GM23338 (cell line): Measurements from ENCODE around the gene PLXNA2. TPM values are rescaled to one million over a fixed set of nuclear protein-coding genes. Genes with fewer than 3 reads are reported as not detected.

Source experiments
- ATAC-seq: fragments of 200-7000 bp; cut with Tn5 transposase; 3 replicates; pipeline ENCODE4 v1.9.1; 2020
- DNase-seq: peaks from one replicate; pipeline ENCODE4 v3.0.0-alpha.2; 2015; ENCODE audit warnings: low spot score
- H2AFZ ChIP-seq: fragments of 200-600 bp; sonication (generic); 2 replicates; pipeline ENCODE4 v1.8.0; 2016; ENCODE audit warnings: antibody characterized with exemption, mild to moderate bottlenecking, moderate library complexity
- H3F3A ChIP-seq: fragments of 200-600 bp; sonication (generic); replicated peaks from 2 replicates; pipeline ENCODE4 v1.8.0; 2017; ENCODE audit warnings: antibody characterized with exemption, mixed run types, low read depth
- H3K27ac ChIP-seq: fragments of 200-600 bp; sonication (generic); 2 replicates; pipeline ENCODE4 v1.6.1; 2016; ENCODE audit warnings: low read depth
- H3K27me3 ChIP-seq: fragments of 200-600 bp; sonication (generic); 2 replicates; pipeline ENCODE4 v1.8.0; 2016; ENCODE audit warnings: mild to moderate bottlenecking, mixed run types, moderate library complexity; ENCODE audit not compliant: insufficient read depth
- H3K36me3 ChIP-seq: fragments of 200-600 bp; sonication (generic); 2 replicates; pipeline ENCODE4 v1.8.0; 2016; ENCODE audit warnings: mild to moderate bottlenecking; ENCODE audit not compliant: insufficient read depth
- H3K4me1 ChIP-seq: fragments of 200-600 bp; sonication (generic); 2 replicates; pipeline ENCODE4 v1.8.0; 2016; ENCODE audit warnings: mild to moderate bottlenecking, moderate library complexity; ENCODE audit not compliant: insufficient read depth
- H3K4me2 ChIP-seq: fragments of 200-600 bp; sonication (generic); 2 replicates; pipeline ENCODE4 v1.7.1; 2017; ENCODE audit warnings: mixed run types
- H3K4me3 ChIP-seq: fragments of 200-600 bp; sonication (generic); 2 replicates; pipeline ENCODE4 v1.6.1; 2016; ENCODE audit warnings: mixed run types
- H3K79me2 ChIP-seq: fragments of 200-600 bp; sonication (generic); replicated peaks from 2 replicates; pipeline ENCODE4 v1.8.0; 2017; ENCODE audit warnings: mild to moderate bottlenecking; ENCODE audit not compliant: insufficient read depth
- H3K9me2 ChIP-seq: fragments of 200-600 bp; sonication (generic); 2 replicates; pipeline ENCODE4 v1.8.0; 2017; ENCODE audit not compliant: insufficient read depth
- H4K20me1 ChIP-seq: fragments of 200-600 bp; sonication (generic); replicated peaks from 2 replicates; pipeline ENCODE4 v1.8.0; 2017; ENCODE audit warnings: mild to moderate bottlenecking; ENCODE audit not compliant: insufficient read depth
- H3K27ac Mint-ChIP-seq: 2 replicates; pipeline ENCODE4 v1.8.0; 2020; ENCODE audit warnings: inconsistent platforms, mild to moderate bottlenecking, moderate library complexity, mixed read lengths
- H3K27me3 Mint-ChIP-seq: 3 replicates; pipeline ENCODE4 v1.8.0; 2022; ENCODE audit warnings: low read depth, mild to moderate bottlenecking, moderate library complexity, mixed read lengths, inconsistent platforms; ENCODE audit not compliant: insufficient read depth, poor library complexity
- H3K36me3 Mint-ChIP-seq: 3 replicates; pipeline ENCODE4 v1.8.0; 2021; ENCODE audit warnings: low read depth, mild to moderate bottlenecking, inconsistent platforms, moderate library complexity, mixed read lengths
- H3K4me1 Mint-ChIP-seq: 3 replicates; pipeline ENCODE4 v1.8.0; 2020; ENCODE audit warnings: mild to moderate bottlenecking, inconsistent platforms, mixed read lengths
- H3K4me3 Mint-ChIP-seq: 3 replicates; pipeline ENCODE4 v1.8.0; 2021; ENCODE audit warnings: moderate library complexity, mild to moderate bottlenecking, inconsistent platforms, mixed read lengths
- H3K9me3 Mint-ChIP-seq: 3 replicates; pipeline ENCODE4 v1.8.0; 2020; ENCODE audit warnings: moderate library complexity, mild to moderate bottlenecking, inconsistent platforms, mixed read lengths
- CREB1 ChIP-seq: fragments of 250-450 bp; sonication (Bioruptor Pico); IDR thresholded peaks from 2 replicates; pipeline ENCODE4 v1.5.0; 2020; ENCODE audit warnings: low read depth, mild to moderate bottlenecking, moderate library complexity
- EZH2 ChIP-seq: fragments of 200-600 bp; sonication (generic); IDR thresholded peaks from one replicate; pipeline ENCODE4 v1.8.0; 2017; ENCODE audit warnings: antibody characterized with exemption, mild to moderate bottlenecking, low read depth; ENCODE audit not compliant: unreplicated experiment
- EZH2phosphoT487 ChIP-seq: fragments of 200-600 bp; sonication (generic); IDR thresholded peaks from one replicate; pipeline ENCODE4 v1.8.1; 2018; ENCODE audit warnings: antibody characterized with exemption; ENCODE audit not compliant: unreplicated experiment
- JUNB ChIP-seq: IDR thresholded peaks from one replicate; pipeline ENCODE4 v1.6.1; 2016; ENCODE audit warnings: antibody characterized with exemption; ENCODE audit not compliant: unreplicated experiment
- NANOG ChIP-seq: IDR thresholded peaks from 2 replicates; pipeline ENCODE4 v1.6.1; 2016; ENCODE audit warnings: antibody characterized with exemption, borderline replicate concordance
- POLR2AphosphoS5 ChIP-seq: IDR thresholded peaks from 2 replicates; pipeline ENCODE4 v1.6.1; 2016; ENCODE audit warnings: antibody characterized with exemption, low read depth
- REST ChIP-seq: IDR thresholded peaks from one replicate; pipeline ENCODE4 v1.6.1; 2018; ENCODE audit warnings: antibody characterized with exemption; ENCODE audit not compliant: unreplicated experiment
- STAT1 ChIP-seq: IDR thresholded peaks from one replicate; pipeline ENCODE4 v1.6.1; 2016; ENCODE audit warnings: antibody characterized with exemption; ENCODE audit not compliant: unreplicated experiment
- ZNF114 ChIP-seq: fragments of 250-450 bp; sonication (Bioruptor Pico); IDR thresholded peaks from 2 replicates; pipeline ENCODE4 v1.5.0; 2020; ENCODE audit warnings: mild to moderate bottlenecking, moderate library complexity
- ZNF331 ChIP-seq: fragments of 250-450 bp; sonication (Bioruptor Pico); IDR thresholded peaks from 2 replicates; pipeline ENCODE4 v1.5.0; 2020; ENCODE audit warnings: low read depth, mild to moderate bottlenecking, moderate library complexity
- ZNF462 ChIP-seq: fragments of 250-450 bp; sonication (Bioruptor Pico); IDR thresholded peaks from 2 replicates; pipeline ENCODE4 v1.5.0; 2020; ENCODE audit warnings: mild to moderate bottlenecking, moderate library complexity
- polyA plus RNA-seq: library from polyadenylated mRNA; unstranded; fragments of >200 nt; fragmentation: Nextera tagmentation; extraction: Ambion mirVana; gene quantifications from 2 replicates; pipeline ENCODE4 v1.2.1, GENCODE V29; 2016
- total RNA-seq: library from RNA; depleted of rRNA; stranded (reverse); fragments of >200 nt; shearing (Covaris generic); gene quantifications from 2 replicates; pipeline ENCODE4 v1.2.3, GENCODE V29; 2014
- TF ChIP-seq, protein P1 (sequence below), 2 experiments: fragments of 200-600 bp in 1 of 2; sonication (generic) in 1 of 2; conservative IDR thresholded peaks; 2 replicates each; pipeline versions ENCODE4 v1.5.1 to v1.6.1; 2016 to 2017; ENCODE audit warnings: antibody characterized with exemption in 2 of 2, low read depth in 2 of 2, mild to moderate bottlenecking in 2 of 2, moderate library complexity in 1 of 2
- TF ChIP-seq, protein P2 (sequence below): IDR thresholded peaks from 2 replicates; pipeline ENCODE4 v1.6.1; 2016; ENCODE audit warnings: antibody characterized with exemption

The PLXNA2 gene
- total and polyA plus RNA-seq, 2 experiments from 2014 or later = 0.40 to 1.8 TPM

- DNase-seq (no peak), ATAC-seq (no peak)
- no peak overlapping the region for H3K4me3 ChIP-seq
- H3K9me2 ChIP-seq = no peaks in the 10 kb centered on the region
- no peaks in the 10 kb centered on the region for H3K36me3 ChIP-seq
- no peak overlapping the region for H3K27ac Mint-ChIP-seq
- H4K20me1 ChIP-seq = no peaks in the 10 kb centered on the region
- H3K27me3 ChIP-seq = no peaks in the 10 kb centered on the region
- H3F3A ChIP-seq = no peaks in the 10 kb centered on the region
- no peaks in the 10 kb centered on the region for H3K36me3 Mint-ChIP-seq
- TF ChIP-seq ZNF462 (CRISPR knock-in tag) (no peak), POLR2AphosphoS5 (no peak), STAT1 (no peak), EZH2 (no peak), ZNF331 (CRISPR knock-in tag) (no peak), NANOG (no peak), REST (no peak), JUNB (no peak), EZH2phosphoT487 (no peak), ZNF114 (CRISPR knock-in tag) (no peak), CREB1 (CRISPR knock-in tag) (no peak)
- TF ChIP-seq, protein P1, sequence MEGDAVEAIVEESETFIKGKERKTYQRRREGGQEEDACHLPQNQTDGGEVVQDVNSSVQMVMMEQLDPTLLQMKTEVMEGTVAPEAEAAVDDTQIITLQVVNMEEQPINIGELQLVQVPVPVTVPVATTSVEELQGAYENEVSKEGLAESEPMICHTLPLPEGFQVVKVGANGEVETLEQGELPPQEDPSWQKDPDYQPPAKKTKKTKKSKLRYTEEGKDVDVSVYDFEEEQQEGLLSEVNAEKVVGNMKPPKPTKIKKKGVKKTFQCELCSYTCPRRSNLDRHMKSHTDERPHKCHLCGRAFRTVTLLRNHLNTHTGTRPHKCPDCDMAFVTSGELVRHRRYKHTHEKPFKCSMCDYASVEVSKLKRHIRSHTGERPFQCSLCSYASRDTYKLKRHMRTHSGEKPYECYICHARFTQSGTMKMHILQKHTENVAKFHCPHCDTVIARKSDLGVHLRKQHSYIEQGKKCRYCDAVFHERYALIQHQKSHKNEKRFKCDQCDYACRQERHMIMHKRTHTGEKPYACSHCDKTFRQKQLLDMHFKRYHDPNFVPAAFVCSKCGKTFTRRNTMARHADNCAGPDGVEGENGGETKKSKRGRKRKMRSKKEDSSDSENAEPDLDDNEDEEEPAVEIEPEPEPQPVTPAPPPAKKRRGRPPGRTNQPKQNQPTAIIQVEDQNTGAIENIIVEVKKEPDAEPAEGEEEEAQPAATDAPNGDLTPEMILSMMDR (conservative IDR thresholded peaks at IDR 0.05; ENCODE audit: low read depth in 2 of 2) = no peak
- TF ChIP-seq, protein P2, sequence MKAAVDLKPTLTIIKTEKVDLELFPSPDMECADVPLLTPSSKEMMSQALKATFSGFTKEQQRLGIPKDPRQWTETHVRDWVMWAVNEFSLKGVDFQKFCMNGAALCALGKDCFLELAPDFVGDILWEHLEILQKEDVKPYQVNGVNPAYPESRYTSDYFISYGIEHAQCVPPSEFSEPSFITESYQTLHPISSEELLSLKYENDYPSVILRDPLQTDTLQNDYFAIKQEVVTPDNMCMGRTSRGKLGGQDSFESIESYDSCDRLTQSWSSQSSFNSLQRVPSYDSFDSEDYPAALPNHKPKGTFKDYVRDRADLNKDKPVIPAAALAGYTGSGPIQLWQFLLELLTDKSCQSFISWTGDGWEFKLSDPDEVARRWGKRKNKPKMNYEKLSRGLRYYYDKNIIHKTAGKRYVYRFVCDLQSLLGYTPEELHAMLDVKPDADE = no peak
- H2AFZ ChIP-seq = no peak overlapping the region
- no peak overlapping the region for H3K27ac ChIP-seq
- peaks cover 2% of the 10 kb centered on the region for H3K4me1 ChIP-seq
- H3K27me3 Mint-ChIP-seq = peaks cover 2% of the 10 kb centered on the region
- H3K4me3 Mint-ChIP-seq = no peak overlapping the region
- H3K4me2 ChIP-seq = no peak overlapping the region
- no peaks in the 10 kb centered on the region for H3K79me2 ChIP-seq
- peaks cover 48% of the 10 kb centered on the region for H3K4me1 Mint-ChIP-seq
- H3K9me3 Mint-ChIP-seq = no peaks in the 10 kb centered on the region
Observed at GRCh38 chr1:208227366-208227765, 16.8 kb downstream of the PLXNA2 start.
